T-cell (primary cell): Measurements from ENCODE around the gene KHSRP. TPM values are rescaled to one million over a fixed set of nuclear protein-coding genes. Genes with fewer than 3 reads are reported as not detected.

Experiments
- ATAC-seq, 4 experiments: fragments of 200-7000 bp in 3 of 4; fragments of 150-1000 bp in 1 of 4; cut with Tn5 transposase; replicated peaks in 1 of 4; 1 replicate in 3 of 4; 2 replicates in 1 of 4; pipeline ENCODE4 v1.10.0; 2021; ENCODE audit warnings: moderate library complexity in 3 of 4, mild to moderate bottlenecking in 2 of 4, moderate number of reproducible peaks in 1 of 4
- CTCF ChIA-PET, 2 donors: fragments of 300-600 bp; sonication (Branson Sonifier 250); formaldehyde crosslinking; loops; one replicate each; lab custom pipeline; 2022; ENCODE audit warnings: antibody characterized with exemption in 2 of 2; lab: Charles Lee
- POLR2A ChIA-PET, 2 donors: fragments of 300-600 bp; sonication (Branson Sonifier 250); formaldehyde crosslinking; loops; one replicate each; lab custom pipeline; 2022; ENCODE audit warnings: antibody characterized with exemption in 2 of 2; lab: Charles Lee
- DNase-seq, 35 experiments: peaks; one replicate each; pipeline versions ENCODE4 v3.0.0 to v3.0.0-alpha.2; 2013 to 2023
- H3K27ac ChIP-seq: one replicate; pipeline ENCODE4 v1.5.1; 2013; ENCODE audit warnings: low read length
- H3K27me3 ChIP-seq, 2 experiments: replicated peaks in 1 of 2; 1 replicate in 1 of 2; 2 replicates in 1 of 2; pipeline versions ENCODE4 v1.6.1 to v1.7.0; 2013; ENCODE audit warnings: low read length in 1 of 2, mixed read lengths in 1 of 2; ENCODE audit not compliant: control insufficient read depth in 2 of 2, insufficient read depth in 2 of 2; ENCODE audit errors: extremely low read depth in 1 of 2
- H3K36me3 ChIP-seq, 2 donors: 1 replicate in 1 of 2; 2 replicates in 1 of 2; pipeline versions ENCODE4 v1.6.1 to v1.7.0; 2013; ENCODE audit warnings: low read length in 1 of 2; ENCODE audit not compliant: control insufficient read depth in 2 of 2, insufficient read depth in 1 of 2; ENCODE audit errors: extremely low read depth in 1 of 2
- H3K4me1 ChIP-seq, 2 experiments: 1 replicate in 1 of 2; 2 replicates in 1 of 2; pipeline versions ENCODE4 v1.6.1 to v1.7.0; 2013; ENCODE audit warnings: low read length in 2 of 2, mixed read lengths in 1 of 2; ENCODE audit not compliant: insufficient read depth in 2 of 2, control insufficient read depth in 1 of 2; ENCODE audit errors: extremely low read depth in 1 of 2
- H3K4me3 ChIP-seq, 2 donors: 1 replicate in 1 of 2; 2 replicates in 1 of 2; pipeline versions ENCODE4 v1.5.1 to v1.7.0; 2013; ENCODE audit warnings: mild to moderate bottlenecking in 2 of 2, low read length in 1 of 2, moderate library complexity in 1 of 2; ENCODE audit not compliant: control insufficient read depth in 1 of 2; ENCODE audit errors: extremely low read depth in 1 of 2
- H3K9me3 ChIP-seq: 2 replicates; pipeline ENCODE4 v1.7.0; 2013
- H3K27ac Mint-ChIP-seq, 2 donors: one replicate each; pipeline ENCODE4 v1.8.0; 2020 to 2021; ENCODE audit warnings: mild to moderate bottlenecking in 2 of 2, mixed read lengths in 2 of 2
- H3K27me3 Mint-ChIP-seq, 2 donors: one replicate each; pipeline ENCODE4 v1.8.0; 2021 to 2022; ENCODE audit warnings: mixed read lengths in 2 of 2
- H3K36me3 Mint-ChIP-seq: one replicate; pipeline ENCODE4 v1.8.0; 2021; ENCODE audit warnings: mixed read lengths
- H3K4me1 Mint-ChIP-seq, 3 donors: one replicate each; pipeline ENCODE4 v1.8.0; 2020 to 2022; ENCODE audit warnings: mixed read lengths in 3 of 3, mild to moderate bottlenecking in 1 of 3
- H3K4me3 Mint-ChIP-seq, 3 donors: one replicate each; pipeline ENCODE4 v1.8.0; 2020 to 2022; ENCODE audit warnings: mild to moderate bottlenecking in 3 of 3, mixed read lengths in 3 of 3, moderate library complexity in 3 of 3
- H3K9me3 Mint-ChIP-seq, 3 donors: one replicate each; pipeline ENCODE4 v1.8.0; 2020 to 2022; ENCODE audit warnings: mixed read lengths in 3 of 3
- WGBS: methylation state at CpG from one replicate; pipeline ENCODE4 v1.1.5; 2013; ENCODE audit warnings: missing lambda C conversion rate; ENCODE audit not compliant: insufficient coverage; 5-methylcytosine and 5-hydroxymethylcytosine counted together
- total RNA-seq, 35 experiments: library from RNA in 6 of 35; stranded (reverse) in 6 of 35; fragments of 120-200 nt in 1 of 35; gene quantifications; one replicate each; pipeline versions ENCODE4 v1.2.1 to v1.2.4 and lab custom pipeline; 2013 to 2026

KHSRP gene
- total RNA-seq, 5 donors from 2014 or later (not counting 1 experiment from before 2014, with no cell fraction given), result 147 to 194 (median 189) TPM

DNA sequence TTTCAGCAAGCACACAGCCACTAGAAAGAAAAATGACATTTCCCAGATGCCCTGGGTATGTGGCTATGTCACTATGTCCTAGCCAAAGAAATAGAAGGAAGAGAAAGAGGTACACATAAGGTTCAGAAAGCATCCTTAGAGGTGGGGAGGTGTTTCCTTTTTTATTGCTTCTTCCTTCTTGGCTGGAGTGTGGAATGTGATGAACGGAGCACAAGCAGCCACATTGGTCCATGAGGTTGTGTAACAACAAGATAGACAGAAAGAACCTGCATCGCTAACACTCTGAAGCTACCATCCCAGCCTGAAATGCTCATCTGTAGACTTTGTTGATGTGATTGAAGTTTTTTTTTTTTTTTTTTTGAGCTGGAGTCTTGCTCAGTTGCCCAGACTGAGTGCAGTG is 28.3 kb upstream of the KHSRP start:
- no peaks in the 10 kb centered on the region for H3K27me3 Mint-ChIP-seq
- no peaks in the 10 kb centered on the region for H3K4me1 Mint-ChIP-seq
- H3K27ac ChIP-seq, result no peak overlapping the region
- POLR2A ChIA-PET, result interaction anchor here in 1 of 2 donors (0.6 kb wide), 1 partner anchor 1347 kb away, joined by 3 read pairs; no protein-coding TSS in a partner anchor
- no peak overlapping the region for H3K4me3 ChIP-seq
- peaks cover 39% of the 10 kb centered on the region for H3K36me3 Mint-ChIP-seq
- WGBS, result no CpG with 5 or more reads among the region's 2 CpGs
- no peaks in the 10 kb centered on the region for H3K4me1 ChIP-seq
- no peak for DNase-seq
- peak overlapping the region in 1 of 2 donors; percentile 11 for H3K27ac Mint-ChIP-seq
- peaks cover 12 to 14% of the 10 kb centered on the region in 2 donors for H3K36me3 ChIP-seq
- H3K4me3 Mint-ChIP-seq, result no peak overlapping the region
- ATAC-seq, result no peak
- peaks cover 5 to 13% (median 9%) of the 10 kb centered on the region in 3 donors for H3K9me3 Mint-ChIP-seq
- no peaks in the 10 kb centered on the region for H3K9me3 ChIP-seq
- no peaks in the 10 kb centered on the region for H3K27me3 ChIP-seq
- CTCF ChIA-PET, result interaction anchor here (0.6 to 0.7 kb wide), 3 partner anchors 61 to 230 kb away, joined by 3 to 7 read pairs (median 6); no protein-coding TSS in a partner anchor

DNA sequence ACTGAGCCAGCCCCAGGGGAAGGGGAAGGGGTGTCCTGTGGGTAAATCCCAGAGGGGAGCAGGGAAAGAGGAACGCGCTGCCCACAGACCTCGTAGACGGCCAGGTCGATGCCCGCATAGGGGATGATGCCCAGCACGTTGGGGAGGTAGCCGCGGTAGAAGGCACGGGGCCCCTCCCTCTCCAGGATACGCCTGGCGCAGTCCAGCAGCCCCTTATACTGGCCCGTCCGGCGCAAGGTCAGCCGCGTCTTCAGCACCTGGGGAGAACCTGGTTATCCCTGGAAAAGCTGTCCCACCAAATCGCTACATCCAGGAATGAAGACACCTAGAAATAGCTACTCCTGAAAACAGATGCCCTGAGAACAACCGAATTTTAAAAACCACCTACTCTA is 27.6 kb upstream of the KHSRP start:
- WGBS, result 96% methylated on average over 19 of the region's 19 CpGs

DNA sequence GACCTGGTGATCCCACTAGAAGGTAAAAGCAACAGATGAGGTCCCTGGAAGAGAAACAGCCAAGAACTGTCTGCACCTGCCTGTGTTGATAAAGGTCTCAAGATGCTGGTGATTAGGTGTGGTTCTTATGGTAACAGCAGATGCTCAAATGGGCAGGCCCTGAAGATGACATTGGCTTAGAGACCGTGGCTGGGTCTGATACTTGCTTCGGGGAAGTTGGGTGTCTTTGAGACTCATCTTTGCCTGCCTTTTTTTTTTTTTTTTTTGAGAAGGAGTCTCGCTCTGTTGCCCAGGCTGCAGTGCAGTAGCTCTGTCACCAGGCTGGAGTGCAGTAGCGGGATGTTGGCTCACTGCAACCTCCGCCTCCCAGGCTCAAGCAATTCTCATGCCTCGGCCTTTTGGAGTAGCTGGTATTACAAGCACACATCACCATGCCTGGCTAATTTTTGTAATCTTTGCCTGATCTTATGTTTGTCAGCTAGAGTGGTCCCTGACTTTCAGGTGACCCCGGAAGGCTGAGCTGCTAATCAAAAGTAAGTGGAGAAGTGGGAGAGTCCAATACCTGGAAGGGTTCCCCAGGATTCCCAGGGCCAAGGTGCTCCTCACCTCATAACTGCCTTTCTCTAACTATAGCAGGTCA is 27.1 kb upstream of the KHSRP start:
- ChIA-PET CTCF (interaction anchor here in 1 of 2 donors (0.7 kb wide), 1 partner anchor 30 kb away, joined by 3 read pairs; the partner anchor contains the start of gene DENND1C), POLR2A (no interaction called here)
- Mint-ChIP-seq H3K4me3 (no peak overlapping the region), H3K27me3 (no peaks in the 10 kb centered on the region), H3K9me3 (peaks cover 5 to 13% (median 9%) of the 10 kb centered on the region in 3 donors), H3K36me3 (peaks cover 41% of the 10 kb centered on the region), H3K27ac (no peak overlapping the region), H3K4me1 (no peaks in the 10 kb centered on the region)
- peaks cover 12 to 14% of the 10 kb centered on the region in 2 donors for H3K36me3 ChIP-seq
- H3K27ac ChIP-seq, result no peak overlapping the region
- WGBS, result 97% methylated on average over 4 of the region's 7 CpGs
- no peak for ATAC-seq
- no peak for DNase-seq
- H3K4me3 ChIP-seq, result no peak overlapping the region
- H3K4me1 ChIP-seq, result no peaks in the 10 kb centered on the region
- H3K9me3 ChIP-seq, result no peaks in the 10 kb centered on the region
- no peaks in the 10 kb centered on the region for H3K27me3 ChIP-seq

More for the DNA sequence above, 27.6 kb upstream of the KHSRP start:
- H3K4me3 ChIP-seq, result no peak overlapping the region
- POLR2A ChIA-PET, result no interaction called here
- CTCF ChIA-PET, result interaction anchor here in 1 of 2 donors (0.7 kb wide), 1 partner anchor 29 kb away, joined by 3 read pairs; the partner anchor contains the start of gene DENND1C
- no peaks in the 10 kb centered on the region for H3K27me3 Mint-ChIP-seq
- H3K27ac Mint-ChIP-seq, result no peak overlapping the region
- no peaks in the 10 kb centered on the region for H3K9me3 ChIP-seq
- no peak overlapping the region for H3K27ac ChIP-seq
- H3K4me3 Mint-ChIP-seq, result no peak overlapping the region
- H3K27me3 ChIP-seq, result no peaks in the 10 kb centered on the region
- H3K36me3 ChIP-seq, result peaks cover 12 to 14% of the 10 kb centered on the region in 2 donors
- H3K4me1 Mint-ChIP-seq, result no peaks in the 10 kb centered on the region
- H3K4me1 ChIP-seq, result no peaks in the 10 kb centered on the region
- peaks cover 5 to 13% (median 9%) of the 10 kb centered on the region in 3 donors for H3K9me3 Mint-ChIP-seq
- ATAC-seq, result no peak
- DNase-seq, result no peak
- peaks cover 39% of the 10 kb centered on the region for H3K36me3 Mint-ChIP-seq

DNA sequence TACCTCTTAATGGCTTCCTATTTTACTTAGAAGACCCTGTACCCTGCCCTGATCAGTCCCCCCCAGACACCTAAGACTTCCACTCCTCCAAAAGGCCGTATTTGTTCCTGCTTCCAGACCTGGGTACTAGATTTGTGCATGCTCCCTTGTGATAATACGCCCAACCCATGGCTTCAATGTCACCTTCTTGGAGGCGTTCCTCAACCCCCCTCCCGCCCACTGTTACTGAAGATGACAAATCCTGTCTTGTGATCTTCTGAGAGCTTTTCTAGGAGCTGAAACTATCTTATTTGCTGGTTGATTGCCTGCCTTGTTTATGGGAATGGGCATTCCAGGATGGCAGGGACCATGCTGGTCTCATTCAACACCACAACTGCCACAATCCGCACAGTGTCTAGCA is 25.6 kb upstream of the KHSRP start:
- CTCF ChIA-PET, result no interaction called here
- WGBS, result 90% methylated on average over 2 of the region's 5 CpGs
- H3K36me3 Mint-ChIP-seq, result peaks cover 41% of the 10 kb centered on the region
- H3K27ac Mint-ChIP-seq, result no peak overlapping the region
- no peak overlapping the region for H3K4me3 Mint-ChIP-seq
- POLR2A ChIA-PET, result no interaction called here
- H3K36me3 ChIP-seq, result peaks cover 10% of the 10 kb centered on the region in 2 donors
- no peaks in the 10 kb centered on the region for H3K9me3 ChIP-seq
- no peaks in the 10 kb centered on the region for H3K27me3 Mint-ChIP-seq
- no peaks in the 10 kb centered on the region for H3K27me3 ChIP-seq
- H3K4me1 ChIP-seq, result no peaks in the 10 kb centered on the region
- H3K9me3 Mint-ChIP-seq, result peaks cover 2 to 10% (median 9%) of the 10 kb centered on the region in 3 donors
- H3K4me3 ChIP-seq, result no peak overlapping the region
- no peak for DNase-seq
- H3K4me1 Mint-ChIP-seq, result no peaks in the 10 kb centered on the region
- ATAC-seq, result no peak
- no peak overlapping the region for H3K27ac ChIP-seq

DNA sequence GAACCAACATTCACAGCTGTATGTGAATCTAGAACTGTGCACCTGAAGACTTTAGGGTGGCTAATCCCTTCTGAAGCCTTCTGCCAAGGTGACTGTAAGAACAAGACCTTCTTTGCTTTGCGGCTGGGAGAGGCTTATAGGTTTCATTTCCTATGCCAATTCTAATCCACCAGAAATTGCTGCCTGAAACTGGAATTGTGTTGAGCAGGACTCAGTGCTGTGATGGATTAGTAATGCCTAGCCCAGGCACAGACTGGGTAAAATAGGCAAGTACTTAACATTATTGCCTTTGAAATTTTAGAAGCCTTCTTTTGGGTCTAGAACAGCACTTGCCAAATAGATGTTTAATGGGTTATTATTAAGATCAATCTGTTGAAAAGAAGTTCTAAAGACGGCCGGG is 23.4 kb upstream of the KHSRP start:
- peaks cover 22% of the 10 kb centered on the region for H3K36me3 Mint-ChIP-seq
- CTCF ChIA-PET, result interaction anchor here in 1 of 2 donors (0.6 kb wide), 1 partner anchor 70 kb away, joined by 3 read pairs; no protein-coding TSS in a partner anchor

DNA sequence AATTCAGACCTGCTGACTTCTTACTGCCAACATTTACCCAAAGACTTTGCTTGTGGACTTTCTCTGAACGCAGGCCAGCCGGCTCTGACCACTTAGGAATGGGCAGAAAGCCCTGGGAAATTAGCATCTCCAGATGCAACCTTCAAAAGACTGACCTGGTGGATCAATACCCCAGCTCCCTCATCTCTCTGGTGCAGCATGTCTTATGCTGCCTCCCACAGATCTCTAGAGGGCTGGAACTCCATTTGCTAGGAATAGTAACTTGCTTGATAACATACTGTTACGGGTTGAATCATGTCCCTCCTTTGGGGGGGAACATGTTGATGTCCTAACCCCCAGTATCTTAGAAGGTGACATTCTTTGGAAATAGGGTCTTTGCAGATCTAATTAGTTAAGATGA is 21.8 kb upstream of the KHSRP start:
- Mint-ChIP-seq H3K4me1 (no peaks in the 10 kb centered on the region), H3K4me3 (no peak overlapping the region)
- CTCF ChIA-PET, result no interaction called here

More for the DNA sequence above, 23.4 kb upstream of the KHSRP start:
- POLR2A ChIA-PET, result interaction anchor here in 1 of 2 donors (0.6 kb wide), 1 partner anchor 195 kb away, joined by 6 read pairs; no protein-coding TSS in a partner anchor
- 100% methylated on average over 1 of the region's 3 CpGs for WGBS
- H3K36me3 ChIP-seq, result peaks cover 0 to 4% of the 10 kb centered on the region in 2 donors
- ATAC-seq (no peak), DNase-seq (no peak)
- Mint-ChIP-seq H3K27me3 (no peaks in the 10 kb centered on the region), H3K4me3 (no peak overlapping the region), H3K9me3 (no peaks in the 10 kb centered on the region), H3K27ac (no peak overlapping the region), H3K4me1 (no peaks in the 10 kb centered on the region)
- no peak overlapping the region for H3K4me3 ChIP-seq
- no peaks in the 10 kb centered on the region for H3K27me3 ChIP-seq
- H3K4me1 ChIP-seq, result no peaks in the 10 kb centered on the region
- H3K9me3 ChIP-seq, result no peaks in the 10 kb centered on the region
- H3K27ac ChIP-seq, result no peak overlapping the region

More for the DNA sequence above, 21.8 kb upstream of the KHSRP start:
- Mint-ChIP-seq H3K9me3 (no peaks in the 10 kb centered on the region), H3K27me3 (no peaks in the 10 kb centered on the region), H3K36me3 (peaks cover 18% of the 10 kb centered on the region), H3K27ac (no peak overlapping the region)
- Histone ChIP-seq H3K27me3 (no peaks in the 10 kb centered on the region), H3K27ac (no peak overlapping the region), H3K36me3 (peaks cover 0 to 2% of the 10 kb centered on the region in 2 donors), H3K4me1 (no peaks in the 10 kb centered on the region), H3K9me3 (no peaks in the 10 kb centered on the region), H3K4me3 (no peak overlapping the region)
- WGBS, result 90% methylated on average over 3 of the region's 3 CpGs
- no peak for DNase-seq
- ATAC-seq, result no peak
- POLR2A ChIA-PET, result no interaction called here
